Measurements from ENCODE around the gene STIM2.

GRCh38 chr4:27024805-27025204 is 164.2 kb downstream of the STIM2 start:
- no peak for TF ChIP-seq CTCF (IDR thresholded peaks at IDR 0.05)
- TF ChIP-seq ZFX (IDR thresholded peaks at IDR 0.05; ENCODE audit: borderline replicate concordance) = no peak

All from 22Rv1 (cell line).